ENCODE measurements around the gene PCNX2. TPM values are rescaled to one million over a fixed set of nuclear protein-coding genes. Genes with fewer than 3 reads are reported as not detected.

Gene PCNX2
- polyA plus RNA-seq, 1 donor (not counting 4 experiments of a cell fraction or from before 2014, with no cell fraction given) = 18.0 TPM

DNA sequence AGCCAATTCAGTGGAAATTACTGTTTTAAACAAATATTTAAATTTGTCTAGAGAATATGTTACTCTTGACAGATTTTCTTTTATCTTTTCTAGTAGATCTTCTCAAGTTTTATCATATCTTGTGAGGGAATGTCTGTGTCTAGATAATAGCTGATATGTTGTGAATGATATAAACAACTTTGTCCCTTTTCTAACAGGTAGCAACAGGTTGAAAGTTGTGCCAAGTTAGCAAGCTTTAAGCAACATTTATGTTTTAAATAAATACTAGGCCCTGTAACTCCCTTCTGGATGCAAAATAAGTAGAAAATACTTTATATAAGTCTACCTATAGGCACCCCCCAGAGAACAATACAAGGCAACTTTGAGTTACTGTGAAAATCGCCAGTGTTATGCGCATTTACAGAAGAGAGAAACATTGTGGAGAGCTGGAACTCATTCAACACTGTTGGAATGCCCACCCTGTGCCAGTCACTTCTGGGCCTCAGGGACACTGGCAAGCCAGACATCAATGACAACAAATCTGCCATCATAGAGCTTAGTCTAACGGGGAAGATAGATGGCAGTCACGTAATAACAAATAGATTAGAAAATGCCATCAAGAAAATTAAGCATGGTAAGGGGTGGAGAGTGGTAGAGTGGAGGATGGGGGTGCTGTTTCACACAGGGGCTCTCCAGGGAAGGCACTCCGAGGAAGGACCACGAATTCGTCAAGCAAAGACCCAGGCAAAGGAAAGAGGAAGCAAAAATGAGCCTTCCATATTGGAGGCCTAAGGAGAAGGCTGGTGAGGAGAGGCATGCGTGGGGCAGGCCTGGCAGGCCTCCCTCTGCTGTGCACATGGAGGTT lies 36.4 kb upstream of the PCNX2 start:
- DNase-seq (ENCODE audit: low read depth, low spot score) (no peak), FAIRE-seq (no peak)
- Histone ChIP-seq H3K9ac (ENCODE audit: control insufficient read depth, extremely low read depth, insufficient read depth, low read length) (no peak overlapping the region), H3K27me3 (ENCODE audit: control insufficient read depth, extremely low read depth, insufficient read depth, low read length) (no peaks in the 10 kb centered on the region), H2AFZ (ENCODE audit: control insufficient read depth, low read length) (no peak overlapping the region), H3K4me3 (ENCODE audit: control insufficient read depth in 2 of 3, extremely low read depth in 1 of 3, insufficient read depth in 2 of 3, low read depth in 1 of 3, low read length in 3 of 3) (no peak overlapping the region), H3K9me1 (ENCODE audit: control insufficient read depth, extremely low read depth, insufficient read depth, low read length) (no peaks in the 10 kb centered on the region), H4K20me1 (ENCODE audit: control insufficient read depth, extremely low read depth, insufficient read depth, low read length) (no peaks in the 10 kb centered on the region), H3K79me2 (ENCODE audit: control insufficient read depth, insufficient read depth, low read length) (peaks cover 30% of the 10 kb centered on the region), H3K9me3 (ENCODE audit: control insufficient read depth, low read depth, low read length) (no peaks in the 10 kb centered on the region), H3K4me1 (ENCODE audit: control insufficient read depth, extremely low read depth, insufficient read depth, low read length) (peaks cover 18% of the 10 kb centered on the region), H3K4me2 (ENCODE audit: control insufficient read depth, extremely low read depth, insufficient read depth, low read depth, low read length) (no peak overlapping the region), H3K36me3 (ENCODE audit: control insufficient read depth in 2 of 2, extremely low read depth in 1 of 2, insufficient read depth in 2 of 2, low read length in 2 of 2) (no peaks in the 10 kb centered on the region), H3K27ac (ENCODE audit: control insufficient read depth, insufficient read depth, low read length) (no peak overlapping the region)
- TF ChIP-seq CTCF (optimal IDR thresholded peaks at IDR 0.05 in 1 of 3, IDR thresholded peaks at IDR 0.05 in 1 of 3, conservative IDR thresholded peaks at IDR 0.05 in 1 of 3; ENCODE audit: extremely low read depth in 1 of 3, insufficient read depth in 2 of 3, low read length in 3 of 3) (no peak), EZH2 (IDR thresholded peaks at IDR 0.05; ENCODE audit: low read length) (no peak)
- dilution Hi-C loops (cut with MboI; ENCODE audit: extremely low pct_ligation_motif_present, low sequenced_read_pairs) = no loop called here

DNA sequence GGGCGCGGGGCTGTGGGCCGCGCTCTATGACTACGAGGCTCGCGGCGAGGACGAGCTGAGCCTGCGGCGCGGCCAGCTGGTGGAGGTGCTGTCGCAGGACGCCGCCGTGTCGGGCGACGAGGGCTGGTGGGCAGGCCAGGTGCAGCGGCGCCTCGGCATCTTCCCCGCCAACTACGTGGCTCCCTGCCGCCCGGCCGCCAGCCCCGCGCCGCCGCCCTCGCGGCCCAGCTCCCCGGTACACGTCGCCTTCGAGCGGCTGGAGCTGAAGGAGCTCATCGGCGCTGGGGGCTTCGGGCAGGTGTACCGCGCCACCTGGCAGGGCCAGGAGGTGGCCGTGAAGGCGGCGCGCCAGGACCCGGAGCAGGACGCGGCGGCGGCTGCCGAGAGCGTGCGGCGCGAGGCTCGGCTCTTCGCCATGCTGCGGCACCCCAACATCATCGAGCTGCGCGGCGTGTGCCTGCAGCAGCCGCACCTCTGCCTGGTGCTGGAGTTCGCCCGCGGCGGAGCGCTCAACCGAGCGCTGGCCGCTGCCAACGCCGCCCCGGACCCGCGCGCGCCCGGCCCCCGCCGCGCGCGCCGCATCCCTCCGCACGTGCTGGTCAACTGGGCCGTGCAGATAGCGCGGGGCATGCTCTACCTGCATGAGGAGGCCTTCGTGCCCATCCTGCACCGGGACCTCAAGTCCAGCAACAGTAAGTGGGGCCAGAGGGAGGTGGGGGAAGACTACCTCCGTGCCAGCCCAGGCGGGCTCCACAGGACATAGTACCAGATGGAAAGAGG lies 32.8 kb upstream of the PCNX2 start:
- DNase-seq (ENCODE audit: low read depth, low spot score) (no peak), FAIRE-seq (no peak)
- peak overlapping the region; percentile 58 for H3K27ac ChIP-seq (ENCODE audit: control insufficient read depth, insufficient read depth, low read length)
- TF ChIP-seq CTCF (optimal IDR thresholded peaks at IDR 0.05 in 1 of 3, IDR thresholded peaks at IDR 0.05 in 1 of 3, conservative IDR thresholded peaks at IDR 0.05 in 1 of 3; ENCODE audit: extremely low read depth in 1 of 3, insufficient read depth in 2 of 3, low read length in 3 of 3) (no peak), EZH2 (IDR thresholded peaks at IDR 0.05; ENCODE audit: low read length) (no peak)
- H3K9me1 ChIP-seq (ENCODE audit: control insufficient read depth, extremely low read depth, insufficient read depth, low read length) = no peaks in the 10 kb centered on the region
- no peaks in the 10 kb centered on the region for H3K36me3 ChIP-seq (ENCODE audit: control insufficient read depth in 2 of 2, extremely low read depth in 1 of 2, insufficient read depth in 2 of 2, low read length in 2 of 2)
- H3K4me3 ChIP-seq (ENCODE audit: control insufficient read depth in 2 of 3, extremely low read depth in 1 of 3, insufficient read depth in 2 of 3, low read depth in 1 of 3, low read length in 3 of 3) = peak overlapping the region; percentile 59 to 87 (median 72)
- no peaks in the 10 kb centered on the region for H3K9me3 ChIP-seq (ENCODE audit: control insufficient read depth, low read depth, low read length)
- H3K79me2 ChIP-seq (ENCODE audit: control insufficient read depth, insufficient read depth, low read length) = peaks cover 25% of the 10 kb centered on the region
- dilution Hi-C loops (cut with MboI; ENCODE audit: extremely low pct_ligation_motif_present, low sequenced_read_pairs) = no loop called here
- H3K4me2 ChIP-seq (ENCODE audit: control insufficient read depth, extremely low read depth, insufficient read depth, low read depth, low read length) = peak overlapping the region; percentile 96
- peak overlapping the region; percentile 82 for H3K9ac ChIP-seq (ENCODE audit: control insufficient read depth, extremely low read depth, insufficient read depth, low read length)
- peak overlapping the region; percentile 84 for H2AFZ ChIP-seq (ENCODE audit: control insufficient read depth, low read length)
- no peaks in the 10 kb centered on the region for H4K20me1 ChIP-seq (ENCODE audit: control insufficient read depth, extremely low read depth, insufficient read depth, low read length)
- peaks cover 20% of the 10 kb centered on the region for H3K4me1 ChIP-seq (ENCODE audit: control insufficient read depth, extremely low read depth, insufficient read depth, low read length)
- H3K27me3 ChIP-seq (ENCODE audit: control insufficient read depth, extremely low read depth, insufficient read depth, low read length) = no peaks in the 10 kb centered on the region
